Measurements from ENCODE around the gene CDH23.

CDH23 gene

GRCh38 chr10:71378336-71379117 lies 18.2 kb upstream of the CDH23 start:
- no peak overlapping the region for H4K91ac ChIP-seq (ENCODE audit: low read depth, low read length)
- no peak overlapping the region for H3K18ac ChIP-seq (ENCODE audit: low read length)
- DNase-seq, result no peak
- H4K12ac ChIP-seq (ENCODE audit: low read depth, low read length), result no peak overlapping the region
- no peak overlapping the region for H3K9ac ChIP-seq (ENCODE audit: low read length)
- H3K4me3 ChIP-seq (ENCODE audit: low read depth, low read length), result no peak overlapping the region
- peaks cover 3 to 5% of the 10 kb centered on the region in 2 experiments for H3K4me1 ChIP-seq (ENCODE audit: control insufficient read depth in 1 of 2, insufficient read depth in 2 of 2, low read length in 2 of 2)
- no peak overlapping the region for H3K4me2 ChIP-seq (ENCODE audit: low read length)
- H2BK5ac ChIP-seq (ENCODE audit: low read depth, low read length, poor library complexity), result no peak overlapping the region
- H3K4ac ChIP-seq (ENCODE audit: low read depth, low read length), result no peak overlapping the region
- H2BK12ac ChIP-seq (ENCODE audit: low read length), result no peak overlapping the region
- no peak overlapping the region for H3K14ac ChIP-seq (ENCODE audit: low read length)
- no peaks in the 10 kb centered on the region for H3K79me2 ChIP-seq (ENCODE audit: control insufficient read depth, insufficient read depth, low read length, poor library complexity)
- no peaks in the 10 kb centered on the region for H3K9me3 ChIP-seq (ENCODE audit: insufficient read depth, low read depth, low read length)
- H3K23ac ChIP-seq (ENCODE audit: low read length), result no peak overlapping the region
- no peak overlapping the region for H4K8ac ChIP-seq (ENCODE audit: low read depth, low read length)
- no peak overlapping the region for H2AFZ ChIP-seq (ENCODE audit: insufficient read depth, low read length, poor library complexity)
- no peaks in the 10 kb centered on the region for H3K36me3 ChIP-seq (ENCODE audit: control insufficient read depth in 1 of 2, insufficient read depth in 2 of 2, low read length in 2 of 2)
- H2AK5ac ChIP-seq (ENCODE audit: low read length), result no peak overlapping the region
- no peak overlapping the region for H3K27ac ChIP-seq (ENCODE audit: low read depth, low read length)
- no CpG with 5 or more reads among the region's 6 CpGs for WGBS (ENCODE audit: extremely low coverage, insufficient coverage, insufficient read length)
- peaks cover 2% of the 10 kb centered on the region for H3K79me1 ChIP-seq (ENCODE audit: low read length)
- no peaks in the 10 kb centered on the region for H3K27me3 ChIP-seq (ENCODE audit: insufficient read depth, low read length)
- no peak overlapping the region for H2BK120ac ChIP-seq (ENCODE audit: insufficient read depth, low read length, poor library complexity)

- Histone ChIP-seq H2BK120ac (ENCODE audit: insufficient read depth, low read length, poor library complexity) (no peak overlapping the region), H3K4me3 (ENCODE audit: low read depth, low read length) (no peak overlapping the region), H3K36me3 (ENCODE audit: control insufficient read depth in 1 of 2, insufficient read depth in 2 of 2, low read length in 2 of 2) (no peaks in the 10 kb centered on the region), H3K79me2 (ENCODE audit: control insufficient read depth, insufficient read depth, low read length, poor library complexity) (no peaks in the 10 kb centered on the region), H4K91ac (ENCODE audit: low read depth, low read length) (no peak overlapping the region), H3K18ac (ENCODE audit: low read length) (no peak overlapping the region), H3K4me2 (ENCODE audit: low read length) (no peak overlapping the region), H3K27ac (ENCODE audit: low read depth, low read length) (no peak overlapping the region), H3K79me1 (ENCODE audit: low read length) (peaks cover 2% of the 10 kb centered on the region), H2BK12ac (ENCODE audit: low read length) (no peak overlapping the region), H3K27me3 (ENCODE audit: insufficient read depth, low read length) (no peaks in the 10 kb centered on the region), H3K4ac (ENCODE audit: low read depth, low read length) (no peak overlapping the region), H3K14ac (ENCODE audit: low read length) (no peak overlapping the region), H3K9ac (ENCODE audit: low read length) (no peak overlapping the region), H4K12ac (ENCODE audit: low read depth, low read length) (no peak overlapping the region), H2AFZ (ENCODE audit: insufficient read depth, low read length, poor library complexity) (no peak overlapping the region), H3K4me1 (ENCODE audit: control insufficient read depth in 1 of 2, insufficient read depth in 2 of 2, low read length in 2 of 2) (peaks cover 3 to 5% of the 10 kb centered on the region in 2 experiments), H2AK5ac (ENCODE audit: low read length) (no peak overlapping the region), H3K9me3 (ENCODE audit: insufficient read depth, low read depth, low read length) (no peaks in the 10 kb centered on the region), H3K23ac (ENCODE audit: low read length) (no peak overlapping the region), H4K8ac (ENCODE audit: low read depth, low read length) (no peak overlapping the region), H2BK5ac (ENCODE audit: low read depth, low read length, poor library complexity) (no peak overlapping the region)
- no CpG with 5 or more reads among the region's 3 CpGs for WGBS (ENCODE audit: extremely low coverage, insufficient coverage, insufficient read length)
- DNase-seq, result no peak
Observed at GRCh38 chr10:71379118-71379766, 17.5 kb upstream of the CDH23 start.

GRCh38 chr10:71380841-71381240 lies 15.9 kb upstream of the CDH23 start:
- H3K14ac ChIP-seq (ENCODE audit: low read length), result no peak overlapping the region
- H3K27ac ChIP-seq (ENCODE audit: low read depth, low read length), result no peak overlapping the region
- H3K4ac ChIP-seq (ENCODE audit: low read depth, low read length), result no peak overlapping the region
- no peak overlapping the region for H3K4me3 ChIP-seq (ENCODE audit: low read depth, low read length)
- no peak for DNase-seq
- no peak overlapping the region for H3K18ac ChIP-seq (ENCODE audit: low read length)
- no peak overlapping the region for H2AK5ac ChIP-seq (ENCODE audit: low read length)
- no peak overlapping the region for H4K8ac ChIP-seq (ENCODE audit: low read depth, low read length)
- H3K79me2 ChIP-seq (ENCODE audit: control insufficient read depth, insufficient read depth, low read length, poor library complexity), result no peaks in the 10 kb centered on the region
- no peak overlapping the region for H2BK120ac ChIP-seq (ENCODE audit: insufficient read depth, low read length, poor library complexity)
- peaks cover 3% of the 10 kb centered on the region for H3K9me3 ChIP-seq (ENCODE audit: insufficient read depth, low read depth, low read length)
- H4K91ac ChIP-seq (ENCODE audit: low read depth, low read length), result no peak overlapping the region
- peaks cover 2% of the 10 kb centered on the region for H3K79me1 ChIP-seq (ENCODE audit: low read length)
- no peak overlapping the region for H3K4me2 ChIP-seq (ENCODE audit: low read length)
- no peak overlapping the region for H2BK5ac ChIP-seq (ENCODE audit: low read depth, low read length, poor library complexity)
- H3K9ac ChIP-seq (ENCODE audit: low read length), result no peak overlapping the region
- no peak overlapping the region for H3K23ac ChIP-seq (ENCODE audit: low read length)
- no CpG with 5 or more reads among the region's 1 CpG for WGBS (ENCODE audit: extremely low coverage, insufficient coverage, insufficient read length)
- H3K27me3 ChIP-seq (ENCODE audit: insufficient read depth, low read length), result no peaks in the 10 kb centered on the region
- no peak overlapping the region for H4K12ac ChIP-seq (ENCODE audit: low read depth, low read length)
- H2AFZ ChIP-seq (ENCODE audit: insufficient read depth, low read length, poor library complexity), result no peak overlapping the region
- H2BK12ac ChIP-seq (ENCODE audit: low read length), result no peak overlapping the region
- peaks cover 3 to 5% of the 10 kb centered on the region in 2 experiments for H3K4me1 ChIP-seq (ENCODE audit: control insufficient read depth in 1 of 2, insufficient read depth in 2 of 2, low read length in 2 of 2)
- H3K36me3 ChIP-seq (ENCODE audit: control insufficient read depth in 1 of 2, insufficient read depth in 2 of 2, low read length in 2 of 2), result no peaks in the 10 kb centered on the region

- no peak overlapping the region for H4K91ac ChIP-seq (ENCODE audit: low read depth, low read length)
- peaks cover 3% of the 10 kb centered on the region for H3K9me3 ChIP-seq (ENCODE audit: insufficient read depth, low read depth, low read length)
- no peak overlapping the region for H3K18ac ChIP-seq (ENCODE audit: low read length)
- H3K27ac ChIP-seq (ENCODE audit: low read depth, low read length), result no peak overlapping the region
- H3K14ac ChIP-seq (ENCODE audit: low read length), result no peak overlapping the region
- peaks cover 2% of the 10 kb centered on the region for H3K79me1 ChIP-seq (ENCODE audit: low read length)
- H3K4ac ChIP-seq (ENCODE audit: low read depth, low read length), result no peak overlapping the region
- H3K36me3 ChIP-seq (ENCODE audit: control insufficient read depth in 1 of 2, insufficient read depth in 2 of 2, low read length in 2 of 2), result no peaks in the 10 kb centered on the region
- H3K79me2 ChIP-seq (ENCODE audit: control insufficient read depth, insufficient read depth, low read length, poor library complexity), result no peaks in the 10 kb centered on the region
- no peak overlapping the region for H4K12ac ChIP-seq (ENCODE audit: low read depth, low read length)
- H3K4me3 ChIP-seq (ENCODE audit: low read depth, low read length), result no peak overlapping the region
- H3K9ac ChIP-seq (ENCODE audit: low read length), result no peak overlapping the region
- no CpG with 5 or more reads among the region's 3 CpGs for WGBS (ENCODE audit: extremely low coverage, insufficient coverage, insufficient read length)
- no peak overlapping the region for H3K4me2 ChIP-seq (ENCODE audit: low read length)
- no peak overlapping the region for H2AFZ ChIP-seq (ENCODE audit: insufficient read depth, low read length, poor library complexity)
- H2BK12ac ChIP-seq (ENCODE audit: low read length), result no peak overlapping the region
- DNase-seq, result no peak
- no peaks in the 10 kb centered on the region for H3K27me3 ChIP-seq (ENCODE audit: insufficient read depth, low read length)
- H3K23ac ChIP-seq (ENCODE audit: low read length), result no peak overlapping the region
- H2BK120ac ChIP-seq (ENCODE audit: insufficient read depth, low read length, poor library complexity), result no peak overlapping the region
- H2BK5ac ChIP-seq (ENCODE audit: low read depth, low read length, poor library complexity), result no peak overlapping the region
- H3K4me1 ChIP-seq (ENCODE audit: control insufficient read depth in 1 of 2, insufficient read depth in 2 of 2, low read length in 2 of 2), result peaks cover 3 to 5% of the 10 kb centered on the region in 2 experiments
- no peak overlapping the region for H4K8ac ChIP-seq (ENCODE audit: low read depth, low read length)
- H2AK5ac ChIP-seq (ENCODE audit: low read length), result no peak overlapping the region
Observed at GRCh38 chr10:71381611-71382010, 15.1 kb upstream of the CDH23 start.
